Transverse colon (tissue), 3 donors: ENCODE measurements around the gene TMBIM4.

ENCODE experiments used
- POLR2A ChIP-seq: fragments of 450-650 bp; IDR thresholded peaks from one replicate; pipeline ENCODE4 v1.6.1; 2016; ENCODE audit warnings: antibody characterized with exemption, mild to moderate bottlenecking, moderate library complexity
- TF ChIP-seq, protein P1 (sequence below), 5 experiments: fragments of 200-600 bp in 3 of 5; fragments of 450-650 bp in 2 of 5; sonication (generic) in 3 of 5; IDR thresholded peaks; 1 replicate in 2 of 5; 2 replicates in 3 of 5; pipeline ENCODE4 v1.5.1; 2016 to 2017; ENCODE audit warnings: antibody characterized with exemption in 5 of 5, inconsistent platforms in 3 of 5, mild to moderate bottlenecking in 2 of 5, moderate library complexity in 1 of 5

DNA sequence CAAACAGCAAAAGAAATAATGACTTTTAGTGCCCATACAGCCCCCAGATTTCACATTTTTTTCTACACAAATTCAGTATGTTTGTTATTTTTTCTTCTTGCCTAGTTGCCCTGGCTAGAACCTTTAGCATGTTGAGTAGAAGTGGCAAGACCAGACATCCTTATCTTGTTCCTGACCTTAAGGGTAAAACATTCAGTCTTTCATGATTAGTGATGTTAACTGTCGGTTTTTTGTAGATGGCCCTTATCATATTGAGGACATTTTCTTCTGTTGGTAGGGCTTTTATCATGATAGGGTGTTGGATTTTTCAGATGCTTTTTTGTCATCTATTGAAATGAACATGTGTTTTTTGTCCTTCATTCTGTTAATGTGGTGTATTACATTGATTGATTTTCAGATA, 36.3 kb upstream of the TMBIM4 start:
- TF ChIP-seq, protein P1, sequence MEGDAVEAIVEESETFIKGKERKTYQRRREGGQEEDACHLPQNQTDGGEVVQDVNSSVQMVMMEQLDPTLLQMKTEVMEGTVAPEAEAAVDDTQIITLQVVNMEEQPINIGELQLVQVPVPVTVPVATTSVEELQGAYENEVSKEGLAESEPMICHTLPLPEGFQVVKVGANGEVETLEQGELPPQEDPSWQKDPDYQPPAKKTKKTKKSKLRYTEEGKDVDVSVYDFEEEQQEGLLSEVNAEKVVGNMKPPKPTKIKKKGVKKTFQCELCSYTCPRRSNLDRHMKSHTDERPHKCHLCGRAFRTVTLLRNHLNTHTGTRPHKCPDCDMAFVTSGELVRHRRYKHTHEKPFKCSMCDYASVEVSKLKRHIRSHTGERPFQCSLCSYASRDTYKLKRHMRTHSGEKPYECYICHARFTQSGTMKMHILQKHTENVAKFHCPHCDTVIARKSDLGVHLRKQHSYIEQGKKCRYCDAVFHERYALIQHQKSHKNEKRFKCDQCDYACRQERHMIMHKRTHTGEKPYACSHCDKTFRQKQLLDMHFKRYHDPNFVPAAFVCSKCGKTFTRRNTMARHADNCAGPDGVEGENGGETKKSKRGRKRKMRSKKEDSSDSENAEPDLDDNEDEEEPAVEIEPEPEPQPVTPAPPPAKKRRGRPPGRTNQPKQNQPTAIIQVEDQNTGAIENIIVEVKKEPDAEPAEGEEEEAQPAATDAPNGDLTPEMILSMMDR (IDR thresholded peaks at IDR 0.05), result no peak
- no peak for TF ChIP-seq POLR2A
